AG04450 (cell line): ENCODE measurements around the gene PAWR. TPM values are rescaled to one million over a fixed set of nuclear protein-coding genes. Genes with fewer than 3 reads are reported as not detected.

Source experiments
- CTCF ChIA-PET: fragments of 300-600, 350-600 bp; formaldehyde crosslinking; extraction: SDS; loops from one replicate; lab custom pipeline; 2022; ENCODE audit warnings: antibody characterized with exemption, inconsistent platforms; lab: Charles Lee
- POLR2A ChIA-PET: fragments of 350-600 bp; formaldehyde crosslinking; extraction: SDS; loops from one replicate; lab custom pipeline; 2021; ENCODE audit warnings: antibody characterized with exemption, inconsistent platforms; lab: Yijun Ruan, JAX
- DNase-seq: peaks from one replicate; pipeline ENCODE4 v3.0.0-alpha.2; 2011; ENCODE audit warnings: low read depth, low spot score
- H3K27ac ChIP-seq: one replicate; pipeline ENCODE4 v1.5.1; 2012; ENCODE audit warnings: low read depth, low read length, control low read depth
- H3K27me3 ChIP-seq: one replicate; pipeline ENCODE4 v1.6.0; 2012; ENCODE audit warnings: low read length; ENCODE audit not compliant: control insufficient read depth, insufficient read depth
- H3K4me3 ChIP-seq: 2 replicates; pipeline ENCODE4 v1.5.1; 2011; ENCODE audit warnings: mild to moderate bottlenecking, low read depth, low read length, control low read depth
- H3K9me3 ChIP-seq: 2 replicates; pipeline ENCODE4 v1.5.1; 2012; ENCODE audit warnings: low read length; ENCODE audit not compliant: control insufficient read depth, insufficient read depth
- polyA plus RNA-seq: library from polyadenylated mRNA; depleted of rRNA; stranded (reverse); fragments of >200 nt; gene quantifications from 2 replicates; pipeline ENCODE4 v1.2.3, GENCODE V29; 2011
- TF ChIP-seq, protein P1 (sequence below): IDR thresholded peaks from 2 replicates; pipeline ENCODE4 v1.5.1; 2011; ENCODE audit warnings: low read depth, low read length, control low read depth, inconsistent platforms

Gene PAWR
- polyA plus RNA-seq, 1 experiment, result 15.7 TPM

DNA sequence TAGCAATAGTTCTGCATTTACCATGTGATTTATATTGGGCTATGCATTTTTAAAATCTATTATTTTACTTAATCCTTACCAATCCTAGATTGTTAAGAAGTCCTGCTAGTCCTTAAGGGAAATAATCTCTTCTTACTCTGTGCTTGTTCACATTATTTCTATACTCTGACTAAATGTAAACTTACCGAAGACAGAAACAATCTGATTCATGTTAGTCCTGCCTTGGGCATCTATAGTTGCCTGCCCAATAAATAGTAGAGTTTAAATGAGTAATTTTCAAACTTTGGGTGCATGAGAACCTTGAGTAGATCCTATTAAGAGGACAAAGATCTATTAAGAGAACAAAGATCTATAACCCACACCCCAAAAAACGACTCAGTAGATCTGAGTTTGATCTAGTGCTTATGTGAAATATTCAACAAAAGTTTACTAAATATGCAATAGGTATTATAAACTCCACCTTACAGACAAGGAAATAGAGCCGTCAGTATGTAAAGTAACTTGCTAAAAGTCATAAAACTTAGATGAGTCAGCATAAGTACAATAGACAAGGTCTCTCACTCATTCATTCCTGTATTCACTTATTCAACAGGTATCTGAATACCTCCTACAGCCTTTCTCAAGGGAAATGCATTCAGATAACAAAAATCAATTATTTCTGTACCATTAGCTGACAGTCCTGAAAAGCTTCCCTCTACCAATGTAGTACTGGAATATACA is 127.6 kb downstream of the PAWR start:
- POLR2A ChIA-PET, result no interaction called here
- CTCF ChIA-PET, result interaction anchor here (0.6 to 0.9 kb wide), 3 partner anchors 8 to 30 kb away, joined by 3 to 4 read pairs (median 4); no protein-coding TSS in a partner anchor
- DNase-seq, result no peak
- H3K4me3 ChIP-seq, result no peak overlapping the region
- H3K9me3 ChIP-seq, result peaks cover 19% of the 10 kb centered on the region
- no peak overlapping the region for H3K27ac ChIP-seq
- TF ChIP-seq, protein P1, sequence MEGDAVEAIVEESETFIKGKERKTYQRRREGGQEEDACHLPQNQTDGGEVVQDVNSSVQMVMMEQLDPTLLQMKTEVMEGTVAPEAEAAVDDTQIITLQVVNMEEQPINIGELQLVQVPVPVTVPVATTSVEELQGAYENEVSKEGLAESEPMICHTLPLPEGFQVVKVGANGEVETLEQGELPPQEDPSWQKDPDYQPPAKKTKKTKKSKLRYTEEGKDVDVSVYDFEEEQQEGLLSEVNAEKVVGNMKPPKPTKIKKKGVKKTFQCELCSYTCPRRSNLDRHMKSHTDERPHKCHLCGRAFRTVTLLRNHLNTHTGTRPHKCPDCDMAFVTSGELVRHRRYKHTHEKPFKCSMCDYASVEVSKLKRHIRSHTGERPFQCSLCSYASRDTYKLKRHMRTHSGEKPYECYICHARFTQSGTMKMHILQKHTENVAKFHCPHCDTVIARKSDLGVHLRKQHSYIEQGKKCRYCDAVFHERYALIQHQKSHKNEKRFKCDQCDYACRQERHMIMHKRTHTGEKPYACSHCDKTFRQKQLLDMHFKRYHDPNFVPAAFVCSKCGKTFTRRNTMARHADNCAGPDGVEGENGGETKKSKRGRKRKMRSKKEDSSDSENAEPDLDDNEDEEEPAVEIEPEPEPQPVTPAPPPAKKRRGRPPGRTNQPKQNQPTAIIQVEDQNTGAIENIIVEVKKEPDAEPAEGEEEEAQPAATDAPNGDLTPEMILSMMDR, result no peak
- no peaks in the 10 kb centered on the region for H3K27me3 ChIP-seq

DNA sequence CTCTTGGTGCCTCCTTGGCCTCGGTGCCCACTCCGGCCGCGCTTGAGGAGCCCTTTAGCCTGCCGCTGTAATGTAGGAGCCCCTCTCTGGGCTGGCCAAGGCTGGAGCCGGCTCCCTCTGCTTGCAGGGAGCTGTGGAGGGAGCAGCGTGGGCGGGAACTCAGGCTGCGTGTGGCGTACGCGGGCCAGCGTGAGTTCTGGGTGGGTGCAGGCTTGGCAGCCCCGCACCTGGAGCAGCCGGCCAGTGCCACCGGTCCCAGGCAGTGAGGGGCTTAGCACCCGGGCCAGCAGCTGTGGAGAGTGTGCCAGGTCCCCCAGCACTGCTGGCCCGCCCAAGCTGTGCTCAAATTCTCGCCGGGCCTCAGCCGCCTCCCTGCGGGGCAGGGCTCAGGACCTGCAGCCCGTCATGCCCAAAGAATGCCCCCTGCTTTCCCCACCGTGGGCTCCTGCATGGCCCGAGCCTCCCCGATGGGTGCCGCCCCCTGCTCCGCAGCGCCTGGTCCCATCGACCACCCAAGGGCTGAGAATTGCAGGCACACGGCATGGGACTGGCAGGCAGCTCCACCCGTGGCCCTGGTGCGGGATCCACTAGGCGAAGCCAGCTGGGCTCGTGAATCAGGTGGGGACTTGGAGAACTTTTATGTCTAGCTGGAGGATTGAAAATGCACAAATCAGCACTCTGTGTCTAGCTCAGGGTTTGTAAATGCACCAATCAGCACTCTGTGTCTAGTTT is 129.2 kb downstream of the PAWR start:
- Histone ChIP-seq H3K4me3 (no peak overlapping the region), H3K27ac (no peak overlapping the region), H3K27me3 (no peaks in the 10 kb centered on the region), H3K9me3 (peaks cover 19% of the 10 kb centered on the region)
- POLR2A ChIA-PET, result no interaction called here
- CTCF ChIA-PET, result no interaction called here
- TF ChIP-seq, protein P1, result no peak
- no peak for DNase-seq

DNA sequence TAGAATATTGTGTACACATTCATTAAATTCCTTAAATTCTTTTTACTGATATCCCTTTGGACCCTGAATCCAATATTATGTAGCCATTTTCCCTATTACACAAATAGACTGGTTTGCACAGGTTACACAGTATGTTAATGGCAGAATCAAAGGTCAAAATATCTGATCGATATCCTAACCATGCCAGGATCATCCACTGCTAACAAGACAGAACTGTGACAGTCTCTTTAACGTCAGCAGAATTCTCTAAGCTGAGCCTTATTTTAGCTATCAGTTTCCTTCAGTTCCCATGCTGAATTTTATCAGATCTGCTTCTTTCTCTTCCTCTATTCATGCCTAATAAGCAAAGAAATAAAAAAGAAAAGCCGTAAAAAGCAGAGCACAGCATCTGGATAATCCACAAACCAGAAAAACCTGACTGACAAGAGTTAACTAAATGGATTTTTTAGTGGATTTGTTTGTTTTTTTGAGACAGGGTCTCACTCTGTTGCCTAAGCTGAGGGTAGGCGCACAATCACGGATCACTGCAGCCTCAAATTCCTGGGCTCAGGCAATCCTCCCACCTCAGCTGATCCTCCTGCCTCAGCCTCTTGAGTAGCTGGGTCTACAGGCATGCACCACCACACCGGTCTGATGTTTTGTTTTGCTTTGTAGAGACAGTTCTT is 130.4 kb downstream of the PAWR start:
- CTCF ChIA-PET, result interaction anchor here (0.6 to 1.0 kb wide), 2 partner anchors 140 to 178 kb away, joined by 3 to 4 read pairs; no protein-coding TSS in a partner anchor
- H3K4me3 ChIP-seq, result no peak overlapping the region
- TF ChIP-seq, protein P1, result no peak
- POLR2A ChIA-PET, result interaction anchor here (0.6 kb wide), 1 partner anchor 135 kb away, joined by 4 read pairs; no protein-coding TSS in a partner anchor
- H3K27me3 ChIP-seq, result no peaks in the 10 kb centered on the region
- no peak overlapping the region for H3K27ac ChIP-seq
- peaks cover 19% of the 10 kb centered on the region for H3K9me3 ChIP-seq
- DNase-seq, result no peak

DNA sequence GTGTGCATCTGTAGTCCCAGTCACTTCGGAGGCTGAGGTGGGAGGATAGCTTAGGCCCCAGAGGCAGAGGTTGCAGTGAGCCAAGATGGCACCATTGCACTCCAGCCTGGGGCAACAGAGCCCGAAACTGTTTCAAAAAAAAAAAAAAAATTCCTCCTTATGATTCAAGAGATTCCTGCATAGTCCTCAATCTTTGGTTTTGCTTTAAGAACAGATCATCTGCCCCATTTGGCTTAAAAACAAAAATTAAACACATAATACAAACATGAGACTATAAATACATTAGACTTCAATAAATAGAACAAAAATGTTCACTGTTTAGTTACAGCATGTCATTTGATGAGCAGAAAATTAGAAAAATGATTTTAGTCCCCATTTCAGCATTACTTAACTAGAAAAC is 131.2 kb downstream of the PAWR start:
- TF ChIP-seq, protein P1, result no peak
- no peak overlapping the region for H3K27ac ChIP-seq
- H3K9me3 ChIP-seq, result peaks cover 12% of the 10 kb centered on the region
- ChIA-PET POLR2A (no interaction called here), CTCF (interaction anchor here (1.6 kb wide), 1 partner anchor 131 kb away, joined by 6 read pairs; the partner anchor contains the start of gene PAWR)
- DNase-seq, result no peak
- H3K4me3 ChIP-seq, result no peak overlapping the region
- H3K27me3 ChIP-seq, result no peaks in the 10 kb centered on the region
